Common myeloid progenitor, CD34-positive (primary cell): ENCODE data around the gene RAB3GAP2.

Experiments used
- CTCF ChIA-PET: fragments of 350-600 bp; sonication (Branson Sonifier 250); formaldehyde crosslinking; loops from one replicate; lab custom pipeline; 2021; ENCODE audit warnings: antibody characterized with exemption; lab: Charles Lee
- POLR2A ChIA-PET: fragments of 350-600 bp; sonication (Branson Sonifier 250); formaldehyde crosslinking; loops from one replicate; lab custom pipeline; 2021; ENCODE audit warnings: antibody characterized with exemption; lab: Charles Lee
- DNase-seq, 3 donors: peaks; one replicate each; pipeline versions ENCODE4 v3.0.0 to v3.0.0-alpha.2; 2013
- H3K27ac ChIP-seq, 2 experiments: 1 replicate in 1 of 2; 2 replicates in 1 of 2; pipeline ENCODE4 v1.7.0; 2013; ENCODE audit warnings: inconsistent platforms in 2 of 2, low read length in 2 of 2, mild to moderate bottlenecking in 2 of 2, low read depth in 1 of 2, moderate library complexity in 1 of 2; ENCODE audit not compliant: severe bottlenecking in 2 of 2, insufficient read depth in 1 of 2, poor library complexity in 1 of 2
- H3K27me3 ChIP-seq, 5 experiments: replicated peaks in 2 of 5; 1 replicate in 3 of 5; 2 replicates in 2 of 5; pipeline versions ENCODE4 v1.6.1 to v1.7.0; 2013; ENCODE audit warnings: low read length in 4 of 5, mild to moderate bottlenecking in 2 of 5, moderate library complexity in 2 of 5, inconsistent platforms in 1 of 5; ENCODE audit not compliant: insufficient read depth in 5 of 5, control insufficient read depth in 4 of 5
- H3K36me3 ChIP-seq, 4 experiments: 1 replicate in 2 of 4; 2 replicates in 2 of 4; pipeline versions ENCODE4 v1.6.1 to v1.7.0; 2013; ENCODE audit warnings: low read length in 3 of 4, control low read depth in 1 of 4, mild to moderate bottlenecking in 1 of 4; ENCODE audit not compliant: control insufficient read depth in 4 of 4, insufficient read depth in 4 of 4
- H3K4me1 ChIP-seq, 4 experiments: 1 replicate in 3 of 4; 2 replicates in 1 of 4; pipeline versions ENCODE4 v1.6.1 to v1.7.1; 2013; ENCODE audit warnings: low read length in 3 of 4, mild to moderate bottlenecking in 3 of 4, control low read depth in 1 of 4, inconsistent platforms in 1 of 4, moderate library complexity in 1 of 4; ENCODE audit not compliant: control insufficient read depth in 4 of 4, insufficient read depth in 4 of 4; ENCODE audit errors: control extremely low read depth in 1 of 4
- H3K4me3 ChIP-seq, 7 experiments: 1 replicate in 4 of 7; 2 replicates in 3 of 7; pipeline versions ENCODE4 v1.5.1 to v1.7.0; 2013; ENCODE audit warnings: mild to moderate bottlenecking in 7 of 7, low read length in 6 of 7, moderate library complexity in 6 of 7, inconsistent platforms in 2 of 7, low read depth in 2 of 7, control low read depth in 1 of 7; ENCODE audit not compliant: insufficient read depth in 4 of 7, control insufficient read depth in 1 of 7; ENCODE audit errors: extremely low read depth in 1 of 7
- H3K9me3 ChIP-seq, 5 experiments: 1 replicate in 4 of 5; 2 replicates in 1 of 5; pipeline versions ENCODE4 v1.6.1 to v1.7.1; 2013; ENCODE audit warnings: low read length in 4 of 5, mild to moderate bottlenecking in 2 of 5, inconsistent platforms in 1 of 5, low read depth in 1 of 5, moderate library complexity in 1 of 5; ENCODE audit not compliant: control insufficient read depth in 4 of 5, insufficient read depth in 2 of 5; ENCODE audit errors: control extremely low read depth in 1 of 5
- WGBS: methylation state at CpG from one replicate; pipeline ENCODE4 v1.1.5; 2013; ENCODE audit not compliant: insufficient coverage; 5-methylcytosine and 5-hydroxymethylcytosine counted together

RAB3GAP2 gene

DNA sequence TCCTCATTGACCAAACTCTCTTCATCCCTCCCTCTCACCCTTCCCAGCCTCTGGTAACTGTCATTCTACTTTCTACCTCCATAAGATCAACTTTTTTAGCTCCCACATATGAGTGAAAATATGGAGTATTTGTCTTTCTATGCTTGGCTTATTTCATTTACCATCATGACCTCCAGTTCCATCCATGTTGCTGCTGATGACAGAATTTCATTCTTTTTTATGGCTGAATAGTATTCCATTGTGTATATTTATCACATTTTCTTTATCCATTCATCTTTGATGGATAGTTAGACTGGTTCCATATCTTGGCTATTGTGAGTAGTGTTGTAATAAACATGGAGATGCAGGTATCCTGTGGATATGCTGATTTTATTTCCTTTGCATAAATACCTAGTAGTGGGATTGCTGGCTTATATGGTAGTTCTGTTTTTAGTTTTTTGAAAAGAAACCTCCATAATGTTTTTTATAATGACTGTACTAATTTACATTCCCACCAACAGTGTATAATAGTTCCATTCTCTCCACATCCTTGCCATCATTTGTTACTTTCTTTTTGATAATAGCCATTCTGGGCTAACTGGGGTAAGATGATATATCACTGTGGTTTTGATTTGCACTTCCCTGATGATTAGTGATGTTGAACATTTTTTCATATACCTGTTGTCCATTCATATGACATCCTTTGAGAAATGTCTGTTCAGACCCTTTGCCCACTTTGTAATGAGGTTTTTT is 142.6 kb downstream of the RAB3GAP2 start:
- POLR2A ChIA-PET: no interaction called here
- peaks cover 19 to 48% (median 20%) of the 10 kb centered on the region in 4 experiments for H3K36me3 ChIP-seq

DNA sequence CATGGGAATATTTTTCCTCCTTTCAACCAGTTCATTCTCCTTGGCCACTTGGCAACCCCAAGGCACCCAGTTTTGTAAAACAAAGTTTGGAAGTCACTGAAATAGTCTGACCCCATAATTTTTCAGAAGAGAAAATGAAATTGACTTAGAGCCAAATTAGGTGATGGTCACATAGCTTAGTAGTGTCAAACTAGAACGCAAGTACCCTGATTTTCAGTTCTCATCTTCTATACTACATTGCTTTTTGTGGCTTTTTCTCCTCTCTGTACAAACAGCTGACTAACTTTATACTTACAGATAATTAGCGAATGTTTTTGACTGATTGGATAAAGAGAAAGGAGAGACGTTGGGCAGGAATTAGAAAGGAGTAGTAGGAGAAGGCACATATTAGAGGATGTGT is 145.2 kb downstream of the RAB3GAP2 start:
- H3K27me3 ChIP-seq: no peaks in the 10 kb centered on the region
- peak overlapping the region in 1 of 2 experiments; percentile 15 for H3K27ac ChIP-seq
- ChIA-PET POLR2A (no interaction called here), CTCF (interaction anchor here (1.3 kb wide), 1 partner anchor 37 kb away, joined by 3 read pairs; the partner anchor contains the start of gene BPNT1)
- DNase-seq: no peak
- no CpG with 5 or more reads among the region's 3 CpGs for WGBS
- no peaks in the 10 kb centered on the region for H3K9me3 ChIP-seq
- no peak overlapping the region for H3K4me3 ChIP-seq
- H3K4me1 ChIP-seq: peaks cover 0 to 5% (median 1%) of the 10 kb centered on the region in 4 experiments
- peaks cover 14 to 42% (median 16%) of the 10 kb centered on the region in 4 experiments for H3K36me3 ChIP-seq

More for the DNA sequence above, 142.6 kb downstream of the RAB3GAP2 start:
- no peak overlapping the region for H3K27ac ChIP-seq
- no peak overlapping the region for H3K4me3 ChIP-seq
- peaks cover 0 to 2% (median under 1%) of the 10 kb centered on the region in 4 experiments for H3K4me1 ChIP-seq
- no peak for DNase-seq
- CTCF ChIA-PET: interaction anchor here (1.4 kb wide), 1 partner anchor 9 kb away, joined by 4 read pairs; no protein-coding TSS in a partner anchor
- H3K27me3 ChIP-seq: no peaks in the 10 kb centered on the region
- no peaks in the 10 kb centered on the region for H3K9me3 ChIP-seq

DNA sequence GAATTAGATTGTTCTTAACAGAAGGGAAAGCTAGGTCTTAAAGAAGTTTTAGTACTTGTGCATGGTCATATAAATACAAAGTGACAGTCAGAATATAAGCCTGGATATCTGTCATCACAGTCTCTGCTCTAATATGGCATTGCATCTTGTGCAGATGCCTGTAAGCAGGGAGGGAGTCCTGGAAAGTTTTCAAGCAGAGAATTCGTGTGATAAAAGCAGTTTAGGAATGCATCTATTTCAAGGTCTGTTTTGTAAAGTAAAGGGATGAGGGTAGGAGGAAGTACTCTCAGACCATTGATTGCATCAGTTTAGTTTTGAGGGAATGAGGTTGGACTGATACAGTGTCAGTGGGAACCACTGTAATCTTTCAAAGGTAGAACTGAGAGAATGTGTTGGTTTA is 147.7 kb downstream of the RAB3GAP2 start:
- Histone ChIP-seq H3K27ac (no peak overlapping the region), H3K9me3 (no peaks in the 10 kb centered on the region), H3K4me3 (no peak overlapping the region), H3K36me3 (peaks cover 14 to 39% (median 15%) of the 10 kb centered on the region in 4 experiments), H3K27me3 (no peaks in the 10 kb centered on the region), H3K4me1 (peaks cover 0 to 5% (median 1%) of the 10 kb centered on the region in 4 experiments)
- WGBS: 30% methylated on average over 1 of the region's 1 CpG
- ChIA-PET POLR2A (interaction anchor here (1.1 kb wide), 1 partner anchor 13 kb away, joined by 3 read pairs; no protein-coding TSS in a partner anchor), CTCF (interaction anchor here (1.2 to 3.6 kb wide), 6 partner anchors 9 to 66 kb away, joined by 3 to 15 read pairs (median 8); no protein-coding TSS in a partner anchor)
- DNase-seq: no peak

DNA sequence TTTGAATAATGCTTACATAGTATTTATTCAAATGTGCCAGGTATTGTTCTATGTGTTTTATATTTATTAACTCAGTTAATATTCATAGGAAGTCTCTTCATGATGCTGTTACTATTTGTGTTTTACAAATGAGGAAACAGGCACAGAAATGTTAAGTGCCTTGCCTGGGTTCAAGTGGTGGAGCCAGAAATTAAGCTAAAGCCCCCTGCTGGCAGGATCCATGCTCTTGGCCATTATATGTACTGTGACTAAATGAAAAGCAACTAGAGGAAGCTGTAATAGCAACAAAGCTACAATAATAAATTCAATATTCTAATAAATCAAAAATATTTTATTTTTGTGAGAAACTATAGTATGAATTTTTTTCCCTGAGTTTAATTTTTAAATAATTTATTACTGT is 148.4 kb downstream of the RAB3GAP2 start:
- CTCF ChIA-PET: interaction anchor here (1.2 to 3.6 kb wide), 6 partner anchors 8 to 67 kb away, joined by 3 to 15 read pairs (median 8); no protein-coding TSS in a partner anchor
- Histone ChIP-seq H3K27me3 (no peaks in the 10 kb centered on the region), H3K9me3 (no peaks in the 10 kb centered on the region), H3K4me3 (no peak overlapping the region), H3K4me1 (peaks cover 0 to 5% (median 1%) of the 10 kb centered on the region in 4 experiments), H3K36me3 (peaks cover 12 to 34% (median 15%) of the 10 kb centered on the region in 4 experiments), H3K27ac (no peak overlapping the region)
- peak; percentile 22 to 46 (median 46) for DNase-seq
- POLR2A ChIA-PET: interaction anchor here (1.1 kb wide), 1 partner anchor 13 kb away, joined by 3 read pairs; no protein-coding TSS in a partner anchor

DNA sequence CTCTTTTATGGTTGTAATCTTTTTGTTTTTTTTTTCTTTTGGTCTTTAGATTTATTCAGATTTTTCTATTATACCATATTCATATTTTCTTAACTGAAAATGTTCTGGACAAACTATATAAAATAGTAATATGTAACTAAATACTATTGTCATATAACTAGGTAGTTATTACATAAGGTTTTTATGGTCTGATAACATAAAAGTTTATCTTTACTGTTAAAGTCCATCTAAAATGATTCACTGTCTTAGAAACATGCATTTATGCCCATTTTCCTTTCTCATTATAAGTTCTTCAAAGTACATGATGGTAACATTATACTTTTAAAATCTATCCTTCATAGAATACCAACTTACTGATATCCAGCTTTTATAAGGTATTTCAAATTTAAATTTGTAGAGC is 149.2 kb downstream of the RAB3GAP2 start:
- CTCF ChIA-PET: interaction anchor here (0.6 to 3.6 kb wide), 5 partner anchors 10 to 124 kb away, joined by 3 to 15 read pairs (median 6); no protein-coding TSS in a partner anchor
- H3K27ac ChIP-seq: peak overlapping the region in 1 of 2 experiments; percentile 6
- POLR2A ChIA-PET: no interaction called here

DNA sequence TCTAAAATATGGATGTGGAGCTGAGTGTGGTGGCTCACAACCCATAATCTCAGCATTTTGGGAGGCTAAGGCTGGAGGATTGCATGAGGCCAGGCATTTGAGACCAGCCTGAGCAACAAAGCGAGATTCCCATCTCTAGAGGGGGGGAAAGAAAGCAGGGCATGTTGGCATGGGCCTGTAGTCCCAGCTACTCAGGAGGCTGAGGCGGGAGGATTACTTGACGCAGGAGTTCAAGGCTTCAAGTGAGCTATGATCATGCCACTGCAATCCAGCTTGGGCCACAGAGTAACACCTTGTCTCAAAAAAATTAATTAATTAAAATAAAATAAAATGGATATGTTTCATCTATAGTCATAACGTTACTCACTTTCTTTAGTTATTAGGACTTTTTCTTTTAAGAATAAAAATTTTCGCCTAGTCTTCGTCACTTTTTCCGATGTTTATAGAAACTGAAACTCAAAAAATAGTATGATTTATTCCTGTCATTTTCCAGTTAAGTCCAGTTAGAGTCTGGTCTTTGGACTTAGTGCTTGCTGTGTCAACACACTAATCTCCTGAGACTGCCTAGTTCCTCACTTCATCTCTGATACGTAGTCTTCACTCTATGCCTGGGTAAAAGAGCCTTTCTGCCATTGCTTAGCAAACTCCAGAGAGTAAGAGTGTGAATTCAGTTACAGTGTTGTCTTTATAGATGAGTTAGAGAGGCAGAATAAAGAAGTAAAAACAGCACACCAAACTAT is 150.3 kb downstream of the RAB3GAP2 start:
- no peak overlapping the region for H3K27ac ChIP-seq
- no peaks in the 10 kb centered on the region for H3K9me3 ChIP-seq
- no peak for DNase-seq
- 98% methylated on average over 5 of the region's 8 CpGs for WGBS
- H3K4me1 ChIP-seq: peaks cover 0 to 5% (median 1%) of the 10 kb centered on the region in 4 experiments
- H3K36me3 ChIP-seq: peaks cover 9 to 25% (median 11%) of the 10 kb centered on the region in 4 experiments
- POLR2A ChIA-PET: no interaction called here
- H3K27me3 ChIP-seq: no peaks in the 10 kb centered on the region
- no peak overlapping the region for H3K4me3 ChIP-seq
- CTCF ChIA-PET: interaction anchor here (3.6 kb wide), 1 partner anchor 9 kb away, joined by 15 read pairs; no protein-coding TSS in a partner anchor

More for the DNA sequence above, 149.2 kb downstream of the RAB3GAP2 start:
- H3K4me1 ChIP-seq: peaks cover 0 to 5% (median 1%) of the 10 kb centered on the region in 4 experiments
- H3K4me3 ChIP-seq: no peak overlapping the region
- H3K36me3 ChIP-seq: peaks cover 5 to 28% (median 11%) of the 10 kb centered on the region in 4 experiments
- DNase-seq: no peak
- no peaks in the 10 kb centered on the region for H3K27me3 ChIP-seq
- no peaks in the 10 kb centered on the region for H3K9me3 ChIP-seq
